ENCODE results near the gene KRT1.

DNA sequence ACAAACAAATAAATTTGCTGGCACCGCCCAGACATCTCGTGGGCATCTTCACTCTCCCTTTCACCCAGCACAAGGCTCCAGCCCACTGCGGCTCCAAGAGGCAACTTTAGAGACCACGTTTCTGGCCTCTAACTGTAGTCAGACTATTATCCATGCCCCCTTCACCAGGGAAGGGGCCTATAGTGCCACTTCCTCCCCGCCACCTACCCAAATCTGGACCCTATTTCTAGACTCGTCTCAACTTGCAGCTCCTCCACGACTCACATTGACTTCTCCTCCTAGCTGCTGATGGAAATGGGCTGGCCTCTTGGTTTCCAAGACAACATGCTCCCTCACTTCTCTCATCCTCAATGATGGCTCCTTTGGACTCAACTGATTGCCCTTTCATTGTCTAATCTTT is 12.3 kb downstream of the KRT1 start:
- TF ChIP-seq GATA3 (IDR thresholded peaks at IDR 0.05; ENCODE audit: low read depth, low read length), result no peak
- TF ChIP-seq GATA2 (IDR thresholded peaks at IDR 0.05; ENCODE audit: low read depth, low read length), result no peak
